ENCODE data around the gene NAPEPLD.

NAPEPLD gene

DNA sequence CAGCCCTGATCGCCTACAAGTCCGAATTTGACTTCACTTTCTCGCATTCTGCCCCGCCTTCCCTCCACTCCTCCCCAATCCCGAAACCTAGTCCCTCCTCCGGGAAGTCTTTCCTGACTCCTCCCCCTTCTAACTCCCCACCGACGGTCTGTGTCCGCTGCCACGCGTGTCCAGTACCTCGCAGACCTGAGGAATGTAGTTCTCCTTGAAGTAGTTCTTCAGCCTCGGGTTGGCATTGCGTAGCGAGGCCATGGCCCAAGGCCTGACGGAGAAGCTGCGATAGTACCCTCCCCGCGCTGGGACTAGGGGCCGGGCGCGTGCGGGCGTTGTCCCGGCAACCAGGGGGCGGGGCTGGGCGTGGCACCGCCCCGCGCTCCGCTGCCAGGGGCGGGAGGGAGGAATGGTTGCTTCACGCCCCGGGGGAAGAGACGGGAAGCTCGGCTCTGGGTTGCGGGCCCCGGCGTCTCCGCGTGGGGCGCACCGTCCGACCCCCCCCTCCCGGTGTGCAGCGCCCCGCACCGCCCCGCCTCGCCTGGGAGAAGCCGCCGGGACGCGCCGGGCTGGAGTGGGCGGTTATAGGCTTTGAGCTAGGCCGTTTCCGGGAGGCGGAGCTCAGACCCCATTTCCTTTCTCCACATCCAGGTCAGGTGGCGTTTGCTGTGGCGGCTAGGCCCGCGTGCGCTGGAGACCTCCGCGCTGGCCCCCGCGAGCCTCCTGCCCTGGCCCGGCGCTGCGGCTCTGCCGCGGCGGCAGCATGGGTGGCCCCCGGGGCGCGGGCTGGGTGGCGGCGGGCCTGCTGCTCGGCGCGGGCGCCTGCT, 74.2 kb downstream of the NAPEPLD start, which contains the start of the genes ARMC10 and FBXL13 (continued):
- TF ChIP-seq, protein P1, sequence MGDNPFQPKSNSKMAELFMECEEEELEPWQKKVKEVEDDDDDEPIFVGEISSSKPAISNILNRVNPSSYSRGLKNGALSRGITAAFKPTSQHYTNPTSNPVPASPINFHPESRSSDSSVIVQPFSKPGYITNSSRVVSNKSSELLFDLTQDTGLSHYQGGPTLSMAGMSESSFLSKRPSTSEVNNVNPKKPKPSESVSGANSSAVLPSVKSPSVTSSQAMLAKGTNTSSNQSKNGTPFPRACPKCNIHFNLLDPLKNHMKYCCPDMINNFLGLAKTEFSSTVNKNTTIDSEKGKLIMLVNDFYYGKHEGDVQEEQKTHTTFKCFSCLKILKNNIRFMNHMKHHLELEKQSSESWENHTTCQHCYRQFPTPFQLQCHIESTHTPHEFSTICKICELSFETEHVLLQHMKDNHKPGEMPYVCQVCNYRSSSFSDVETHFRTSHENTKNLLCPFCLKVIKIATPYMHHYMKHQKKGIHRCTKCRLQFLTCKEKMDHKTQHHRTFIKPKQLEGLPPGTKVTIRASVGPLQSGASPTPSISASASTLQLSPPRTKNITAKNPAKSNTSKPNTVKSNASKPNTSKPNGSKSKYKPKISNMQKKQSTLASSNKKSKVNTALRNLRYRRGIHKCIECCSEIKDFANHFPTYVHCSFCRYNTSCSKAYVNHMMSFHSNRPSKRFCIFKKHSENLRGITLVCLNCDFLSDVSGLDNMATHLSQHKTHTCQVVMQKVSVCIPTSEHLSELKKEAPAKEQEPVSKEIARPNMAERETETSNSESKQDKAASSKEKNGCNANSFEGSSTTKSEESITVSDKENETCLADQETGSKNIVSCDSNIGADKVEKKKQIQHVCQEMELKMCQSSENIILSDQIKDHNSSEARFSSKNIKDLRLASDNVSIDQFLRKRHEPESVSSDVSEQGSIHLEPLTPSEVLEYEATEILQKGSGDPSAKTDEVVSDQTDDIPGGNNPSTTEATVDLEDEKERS (tag by site-specific recombination; IDR thresholded peaks at IDR 0.05), result no peak
- TF ChIP-seq ZFP41 (tag by site-specific recombination; IDR thresholded peaks at IDR 0.05; ENCODE audit: borderline replicate concordance) (no peak), ZNF223 (tag by site-specific recombination; IDR thresholded peaks at IDR 0.05) (no peak), ZNF629 (tag by site-specific recombination; IDR thresholded peaks at IDR 0.05) (0 out of 2 replicates have a peak, but pooled peaks have one; percentile 40), ZNF350 (tag by site-specific recombination; IDR thresholded peaks at IDR 0.05) (no peak), ZNF548 (tag by site-specific recombination; IDR thresholded peaks at IDR 0.05) (no peak), ZBTB17 (tag by site-specific recombination; IDR thresholded peaks at IDR 0.05) (peak; percentile 94), ZNF521 (tag by site-specific recombination; IDR thresholded peaks at IDR 0.05) (no peak), ZNF16 (tag by site-specific recombination; IDR thresholded peaks at IDR 0.05; ENCODE audit: low read depth) (no peak), SP3 (tag by site-specific recombination; IDR thresholded peaks at IDR 0.05) (peak; percentile 98), ZNF473 (tag by site-specific recombination; IDR thresholded peaks at IDR 0.05) (no peak), ZNF600 (tag by site-specific recombination; IDR thresholded peaks at IDR 0.05) (0 out of 2 replicates have a peak, but pooled peaks have one; percentile 7), SCRT2 (tag by site-specific recombination; IDR thresholded peaks at IDR 0.05) (peak; percentile 78), SCRT1 (tag by site-specific recombination; IDR thresholded peaks at IDR 0.05; ENCODE audit: borderline replicate concordance) (no peak), ZNF677 (tag by site-specific recombination; IDR thresholded peaks at IDR 0.05) (0 out of 2 replicates have a peak, but pooled peaks have one; percentile 3), ZSCAN30 (tag by site-specific recombination; IDR thresholded peaks at IDR 0.05) (peak; percentile 83; the same call in 1 of the 2 replicates), ZNF624 (tag by site-specific recombination; IDR thresholded peaks at IDR 0.05) (no peak), SP2 (tag by site-specific recombination; IDR thresholded peaks at IDR 0.05) (peak; percentile 88), ZNF707 (tag by site-specific recombination; IDR thresholded peaks at IDR 0.05) (no peak), ZBTB20 (tag by site-specific recombination; IDR thresholded peaks at IDR 0.05) (peak; percentile 43; the same call in 1 of the 2 replicates), ZNF175 (tag by site-specific recombination; IDR thresholded peaks at IDR 0.05) (no peak), YY1 (tag by site-specific recombination; IDR thresholded peaks at IDR 0.05) (peak; percentile 62), ZNF157 (tag by site-specific recombination; IDR thresholded peaks at IDR 0.05) (no peak), ZBTB21 (tag by site-specific recombination; IDR thresholded peaks at IDR 0.05) (no peak), ZFP69B (tag by site-specific recombination; IDR thresholded peaks at IDR 0.05) (no peak; the same call in 1 of the 2 replicates)
- TF ChIP-seq, protein P2, sequence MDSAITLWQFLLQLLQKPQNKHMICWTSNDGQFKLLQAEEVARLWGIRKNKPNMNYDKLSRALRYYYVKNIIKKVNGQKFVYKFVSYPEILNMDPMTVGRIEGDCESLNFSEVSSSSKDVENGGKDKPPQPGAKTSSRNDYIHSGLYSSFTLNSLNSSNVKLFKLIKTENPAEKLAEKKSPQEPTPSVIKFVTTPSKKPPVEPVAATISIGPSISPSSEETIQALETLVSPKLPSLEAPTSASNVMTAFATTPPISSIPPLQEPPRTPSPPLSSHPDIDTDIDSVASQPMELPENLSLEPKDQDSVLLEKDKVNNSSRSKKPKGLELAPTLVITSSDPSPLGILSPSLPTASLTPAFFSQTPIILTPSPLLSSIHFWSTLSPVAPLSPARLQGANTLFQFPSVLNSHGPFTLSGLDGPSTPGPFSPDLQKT (IDR thresholded peaks at IDR 0.05; ENCODE audit: borderline replicate concordance, low read depth, low read length), result no peak; the same call in 1 of the 2 replicates
- TF ChIP-seq, protein P3, sequence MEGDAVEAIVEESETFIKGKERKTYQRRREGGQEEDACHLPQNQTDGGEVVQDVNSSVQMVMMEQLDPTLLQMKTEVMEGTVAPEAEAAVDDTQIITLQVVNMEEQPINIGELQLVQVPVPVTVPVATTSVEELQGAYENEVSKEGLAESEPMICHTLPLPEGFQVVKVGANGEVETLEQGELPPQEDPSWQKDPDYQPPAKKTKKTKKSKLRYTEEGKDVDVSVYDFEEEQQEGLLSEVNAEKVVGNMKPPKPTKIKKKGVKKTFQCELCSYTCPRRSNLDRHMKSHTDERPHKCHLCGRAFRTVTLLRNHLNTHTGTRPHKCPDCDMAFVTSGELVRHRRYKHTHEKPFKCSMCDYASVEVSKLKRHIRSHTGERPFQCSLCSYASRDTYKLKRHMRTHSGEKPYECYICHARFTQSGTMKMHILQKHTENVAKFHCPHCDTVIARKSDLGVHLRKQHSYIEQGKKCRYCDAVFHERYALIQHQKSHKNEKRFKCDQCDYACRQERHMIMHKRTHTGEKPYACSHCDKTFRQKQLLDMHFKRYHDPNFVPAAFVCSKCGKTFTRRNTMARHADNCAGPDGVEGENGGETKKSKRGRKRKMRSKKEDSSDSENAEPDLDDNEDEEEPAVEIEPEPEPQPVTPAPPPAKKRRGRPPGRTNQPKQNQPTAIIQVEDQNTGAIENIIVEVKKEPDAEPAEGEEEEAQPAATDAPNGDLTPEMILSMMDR (tag by site-specific recombination; IDR thresholded peaks at IDR 0.05), result peak; percentile 82; the same call in 1 of the 2 replicates
- TF ChIP-seq, protein P4, sequence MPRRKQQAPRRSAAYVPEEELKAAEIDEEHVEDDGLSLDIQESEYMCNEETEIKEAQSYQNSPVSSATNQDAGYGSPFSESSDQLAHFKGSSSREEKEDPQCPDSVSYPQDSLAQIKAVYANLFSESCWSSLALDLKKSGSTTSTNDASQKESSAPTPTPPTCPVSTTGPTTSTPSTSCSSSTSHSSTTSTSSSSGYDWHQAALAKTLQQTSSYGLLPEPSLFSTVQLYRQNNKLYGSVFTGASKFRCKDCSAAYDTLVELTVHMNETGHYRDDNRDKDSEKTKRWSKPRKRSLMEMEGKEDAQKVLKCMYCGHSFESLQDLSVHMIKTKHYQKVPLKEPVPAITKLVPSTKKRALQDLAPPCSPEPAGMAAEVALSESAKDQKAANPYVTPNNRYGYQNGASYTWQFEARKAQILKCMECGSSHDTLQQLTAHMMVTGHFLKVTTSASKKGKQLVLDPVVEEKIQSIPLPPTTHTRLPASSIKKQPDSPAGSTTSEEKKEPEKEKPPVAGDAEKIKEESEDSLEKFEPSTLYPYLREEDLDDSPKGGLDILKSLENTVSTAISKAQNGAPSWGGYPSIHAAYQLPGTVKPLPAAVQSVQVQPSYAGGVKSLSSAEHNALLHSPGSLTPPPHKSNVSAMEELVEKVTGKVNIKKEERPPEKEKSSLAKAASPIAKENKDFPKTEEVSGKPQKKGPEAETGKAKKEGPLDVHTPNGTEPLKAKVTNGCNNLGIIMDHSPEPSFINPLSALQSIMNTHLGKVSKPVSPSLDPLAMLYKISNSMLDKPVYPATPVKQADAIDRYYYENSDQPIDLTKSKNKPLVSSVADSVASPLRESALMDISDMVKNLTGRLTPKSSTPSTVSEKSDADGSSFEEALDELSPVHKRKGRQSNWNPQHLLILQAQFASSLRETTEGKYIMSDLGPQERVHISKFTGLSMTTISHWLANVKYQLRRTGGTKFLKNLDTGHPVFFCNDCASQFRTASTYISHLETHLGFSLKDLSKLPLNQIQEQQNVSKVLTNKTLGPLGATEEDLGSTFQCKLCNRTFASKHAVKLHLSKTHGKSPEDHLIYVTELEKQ (tag by site-specific recombination; IDR thresholded peaks at IDR 0.05; ENCODE audit: borderline replicate concordance), result no peak
- TF ChIP-seq, protein P5, sequence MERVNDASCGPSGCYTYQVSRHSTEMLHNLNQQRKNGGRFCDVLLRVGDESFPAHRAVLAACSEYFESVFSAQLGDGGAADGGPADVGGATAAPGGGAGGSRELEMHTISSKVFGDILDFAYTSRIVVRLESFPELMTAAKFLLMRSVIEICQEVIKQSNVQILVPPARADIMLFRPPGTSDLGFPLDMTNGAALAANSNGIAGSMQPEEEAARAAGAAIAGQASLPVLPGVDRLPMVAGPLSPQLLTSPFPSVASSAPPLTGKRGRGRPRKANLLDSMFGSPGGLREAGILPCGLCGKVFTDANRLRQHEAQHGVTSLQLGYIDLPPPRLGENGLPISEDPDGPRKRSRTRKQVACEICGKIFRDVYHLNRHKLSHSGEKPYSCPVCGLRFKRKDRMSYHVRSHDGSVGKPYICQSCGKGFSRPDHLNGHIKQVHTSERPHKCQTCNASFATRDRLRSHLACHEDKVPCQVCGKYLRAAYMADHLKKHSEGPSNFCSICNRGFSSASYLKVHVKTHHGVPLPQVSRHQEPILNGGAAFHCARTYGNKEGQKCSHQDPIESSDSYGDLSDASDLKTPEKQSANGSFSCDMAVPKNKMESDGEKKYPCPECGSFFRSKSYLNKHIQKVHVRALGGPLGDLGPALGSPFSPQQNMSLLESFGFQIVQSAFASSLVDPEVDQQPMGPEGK (tag by site-specific recombination; IDR thresholded peaks at IDR 0.05), result peak; percentile 93

Measured in HEK293 (cell line).